HG03135 (cell line): ENCODE results near the gene DNAJC16.

Source experiments
- ATAC-seq: cut with Tn5 transposase; IDR thresholded peaks from one replicate; pipeline ENCODE4 v1.9.1; 2021; ENCODE audit warnings: mild to moderate bottlenecking, moderate library complexity; ENCODE audit not compliant: unreplicated experiment

DNAJC16 gene

GRCh38 chr1:15618655-15619525 is 92.2 kb downstream of the DNAJC16 start:
- ATAC-seq = no peak

- no peak for ATAC-seq
Measured at GRCh38 chr1:15620155-15620545, 93.5 kb downstream of the DNAJC16 start.

DNA sequence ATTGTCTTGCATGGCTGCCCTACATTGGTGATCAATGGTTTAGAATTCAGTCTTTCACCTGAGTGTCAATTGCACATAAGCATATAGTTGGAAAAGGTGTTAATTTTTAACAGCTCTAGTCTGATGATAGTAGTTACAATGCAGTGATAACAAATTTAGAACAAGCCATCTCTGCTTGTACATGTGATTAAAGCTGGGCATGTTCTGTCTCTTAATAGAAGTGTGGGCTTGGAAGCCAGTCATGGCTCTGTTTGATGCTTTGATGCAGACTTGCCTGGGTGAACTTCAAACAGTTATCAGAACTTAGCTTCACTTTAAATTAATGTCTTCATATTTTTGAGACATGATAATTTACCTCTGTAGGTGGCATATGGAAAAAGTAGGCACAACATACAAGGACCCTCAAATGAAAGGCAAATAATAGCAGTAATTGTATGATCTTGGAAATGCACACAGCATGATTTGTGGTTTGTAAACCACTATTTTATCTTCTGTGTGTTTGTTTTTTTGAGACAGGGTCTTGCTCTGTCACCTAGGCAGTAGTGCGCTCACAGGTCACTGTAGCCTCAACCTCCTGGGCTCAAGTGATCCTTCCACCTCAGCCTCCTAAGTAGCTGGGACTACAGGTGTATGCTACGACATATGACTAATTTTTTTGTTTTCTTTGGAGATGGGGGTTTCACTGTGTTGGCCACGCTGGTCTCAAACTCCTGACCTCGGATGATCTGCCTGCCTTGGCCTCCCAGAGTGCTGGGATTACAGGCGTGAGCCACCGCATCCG is 94.4 kb downstream of the DNAJC16 start:
- ATAC-seq = no peak

DNA sequence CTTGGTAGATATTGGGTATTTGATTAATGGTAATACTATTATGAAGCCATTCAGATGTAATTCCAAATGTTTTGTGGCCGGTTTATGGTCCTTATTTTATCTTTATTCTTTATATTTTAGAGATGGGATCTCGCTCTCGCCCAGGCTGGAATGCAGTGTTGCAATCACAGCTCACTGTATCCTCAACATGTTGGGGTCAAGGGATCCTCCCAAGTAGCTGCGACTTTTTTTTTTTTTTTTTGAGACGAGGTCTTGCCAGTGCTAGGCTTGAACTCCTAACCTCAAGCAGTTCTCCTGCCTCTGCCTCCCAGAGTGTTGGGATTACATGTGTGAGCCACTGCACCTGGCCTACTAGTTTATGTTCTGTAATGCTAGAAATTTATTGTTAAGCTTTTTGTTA is 95.3 kb downstream of the DNAJC16 start:
- ATAC-seq = no peak

- no peak for ATAC-seq
Measured at GRCh38 chr1:15622712-15623373, 96.2 kb downstream of the DNAJC16 start.

DNA sequence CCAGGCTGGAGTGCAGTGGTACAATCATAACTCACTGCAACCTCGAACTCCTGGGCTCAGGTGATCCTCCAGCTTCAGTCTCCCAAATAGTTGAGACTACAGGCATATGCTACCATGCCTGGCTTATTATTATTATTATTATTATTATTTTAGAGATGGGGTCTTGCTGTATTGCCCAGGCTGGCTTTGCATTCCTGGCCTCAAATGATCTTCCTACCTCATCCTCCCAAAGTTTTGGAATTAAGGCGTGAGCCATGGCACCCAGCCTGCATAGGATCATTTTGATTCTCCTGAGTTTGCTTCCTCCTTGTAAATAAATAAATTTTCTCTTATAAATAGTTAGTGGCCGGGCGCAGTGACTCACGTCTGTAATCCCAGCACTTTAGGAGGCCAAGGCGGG is 96.8 kb downstream of the DNAJC16 start:
- no peak for ATAC-seq

DNA sequence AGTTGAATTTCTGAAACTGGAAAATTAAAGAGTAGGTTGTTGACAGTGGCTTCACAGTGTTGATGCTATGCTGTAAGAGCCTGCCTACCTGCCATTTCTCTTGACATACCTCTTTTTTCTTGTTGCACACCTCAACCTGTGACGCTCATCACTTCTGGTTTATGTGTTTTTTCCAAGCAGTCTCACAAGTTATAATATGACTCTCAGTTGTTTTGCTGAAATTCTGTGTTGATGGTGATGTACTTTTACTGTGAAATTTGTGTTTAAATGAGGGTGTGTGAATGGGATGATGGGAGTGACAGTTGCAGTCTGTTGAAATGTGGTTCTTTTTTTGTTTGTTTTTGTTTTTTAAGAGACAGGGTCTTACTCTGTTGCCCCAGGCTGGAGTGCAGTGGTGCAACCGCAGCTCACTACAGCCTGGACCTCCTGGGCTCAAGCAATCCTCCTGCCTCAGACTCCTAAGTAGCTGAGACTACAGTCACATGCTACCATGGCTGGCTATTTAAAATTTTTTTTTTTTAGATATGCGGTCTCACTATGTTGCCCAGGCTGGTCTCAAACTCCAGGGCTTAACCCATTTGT is 97.6 kb downstream of the DNAJC16 start:
- no peak for ATAC-seq

DNA sequence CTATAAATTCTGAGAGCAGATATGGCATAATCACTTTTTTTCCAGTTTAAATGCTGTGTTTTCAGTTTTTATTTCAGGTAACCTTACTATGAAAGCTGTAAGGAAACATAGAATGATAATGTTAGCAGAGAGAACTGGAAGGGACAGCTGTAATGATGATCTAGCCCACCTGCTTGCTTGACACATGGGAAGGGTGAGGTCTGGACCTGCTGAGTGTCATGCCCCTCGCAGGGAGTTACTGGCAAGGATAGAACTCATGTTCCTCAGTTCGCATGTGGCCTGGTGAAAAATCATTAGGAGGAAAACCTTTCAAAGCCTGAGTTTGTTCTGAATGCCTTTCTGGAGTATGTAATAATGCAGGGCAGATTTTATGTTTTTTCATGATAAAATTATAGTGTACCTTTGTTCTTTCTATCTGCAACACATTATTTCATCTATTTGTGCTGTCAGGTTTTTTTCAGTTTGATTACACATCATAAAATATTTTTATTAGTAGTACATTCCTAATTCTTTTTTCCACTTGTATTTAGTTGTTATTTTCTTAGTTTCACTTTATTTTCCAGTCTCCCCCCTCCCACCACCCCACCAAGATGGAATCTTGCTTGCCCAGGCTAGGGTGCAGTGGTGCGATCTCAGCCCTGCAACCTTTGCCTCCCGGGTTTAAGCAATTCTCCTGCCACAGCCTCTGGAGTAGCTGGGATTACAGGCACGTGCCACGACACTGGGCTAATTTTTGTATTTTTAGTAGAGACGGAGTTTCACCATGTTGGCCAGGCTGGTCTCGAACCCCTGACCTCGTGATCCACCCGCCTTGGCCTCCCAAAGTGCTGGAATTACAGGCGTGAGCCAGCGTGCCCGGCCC is 98.6 kb downstream of the DNAJC16 start:
- ATAC-seq = no peak
